Uterus (tissue), 2 donors: Measurements from ENCODE around the gene ZDHHC21.
"Not testable (repeated sequence)": the region's sequence is repeated elsewhere in the genome, so short reads cannot be mapped to it uniquely, and the experiment has no call there.

Source experiments
- POLR2A ChIP-seq, 2 donors: fragments of 450-650 bp; IDR thresholded peaks; one replicate each; pipeline ENCODE4 v1.6.1; 2016; ENCODE audit warnings: antibody characterized with exemption in 2 of 2, mild to moderate bottlenecking in 1 of 2, moderate library complexity in 1 of 2
- TF ChIP-seq, protein P1 (sequence below), 4 experiments: fragments of 200-600 bp in 2 of 4; fragments of 450-650 bp in 2 of 4; sonication (generic) in 2 of 4; IDR thresholded peaks; one replicate each; pipeline ENCODE4 v1.5.1; 2016 to 2019; ENCODE audit warnings: antibody characterized with exemption in 4 of 4, mild to moderate bottlenecking in 2 of 4, moderate library complexity in 1 of 4

DNA sequence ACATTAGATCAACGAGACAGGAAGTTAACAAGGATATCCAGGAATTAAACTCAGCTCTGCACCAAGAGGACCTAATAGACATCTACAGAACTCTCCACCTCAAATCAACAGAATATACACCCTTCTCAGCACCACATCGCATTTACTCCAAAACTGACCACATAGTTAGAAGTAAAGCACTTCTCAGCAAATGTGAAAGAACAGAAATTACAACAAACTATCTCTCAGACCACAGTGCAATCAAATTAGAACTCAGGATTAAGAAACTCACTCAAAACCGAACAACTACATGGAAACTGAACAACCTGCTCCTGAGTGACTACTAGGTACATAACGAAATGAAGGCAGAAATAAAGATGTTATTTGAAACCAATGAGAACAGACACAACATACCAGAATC lies 10.6 kb downstream of the ZDHHC21 start:
- TF ChIP-seq, protein P1, sequence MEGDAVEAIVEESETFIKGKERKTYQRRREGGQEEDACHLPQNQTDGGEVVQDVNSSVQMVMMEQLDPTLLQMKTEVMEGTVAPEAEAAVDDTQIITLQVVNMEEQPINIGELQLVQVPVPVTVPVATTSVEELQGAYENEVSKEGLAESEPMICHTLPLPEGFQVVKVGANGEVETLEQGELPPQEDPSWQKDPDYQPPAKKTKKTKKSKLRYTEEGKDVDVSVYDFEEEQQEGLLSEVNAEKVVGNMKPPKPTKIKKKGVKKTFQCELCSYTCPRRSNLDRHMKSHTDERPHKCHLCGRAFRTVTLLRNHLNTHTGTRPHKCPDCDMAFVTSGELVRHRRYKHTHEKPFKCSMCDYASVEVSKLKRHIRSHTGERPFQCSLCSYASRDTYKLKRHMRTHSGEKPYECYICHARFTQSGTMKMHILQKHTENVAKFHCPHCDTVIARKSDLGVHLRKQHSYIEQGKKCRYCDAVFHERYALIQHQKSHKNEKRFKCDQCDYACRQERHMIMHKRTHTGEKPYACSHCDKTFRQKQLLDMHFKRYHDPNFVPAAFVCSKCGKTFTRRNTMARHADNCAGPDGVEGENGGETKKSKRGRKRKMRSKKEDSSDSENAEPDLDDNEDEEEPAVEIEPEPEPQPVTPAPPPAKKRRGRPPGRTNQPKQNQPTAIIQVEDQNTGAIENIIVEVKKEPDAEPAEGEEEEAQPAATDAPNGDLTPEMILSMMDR (IDR thresholded peaks at IDR 0.05), result not testable (repeated sequence)
- not testable (repeated sequence) for TF ChIP-seq POLR2A (IDR thresholded peaks at IDR 0.05)
